ENCODE measurements around the gene ACVRL1.

Gene ACVRL1

GRCh38 chr12:51921017-51921725 is 13.9 kb downstream of the ACVRL1 start:
- in situ Hi-C loops (cut with MboI; ENCODE audit: low sequenced_read_pairs, unreplicated experiment), result no loop called here
- no peak for TF ChIP-seq CTCF (IDR thresholded peaks at IDR 0.05; ENCODE audit: borderline replicate concordance, control extremely low read depth, extremely low read depth, insufficient read depth, missing control alignments)
- no peak for DNase-seq (ENCODE audit: low spot score)

- in situ Hi-C loops (cut with MboI; ENCODE audit: low sequenced_read_pairs, unreplicated experiment), result no loop called here
- TF ChIP-seq CTCF (IDR thresholded peaks at IDR 0.05; ENCODE audit: borderline replicate concordance, control extremely low read depth, extremely low read depth, insufficient read depth, missing control alignments), result no peak
- no peak for DNase-seq (ENCODE audit: low spot score)
These were observed 14.8 kb downstream of the ACVRL1 start for GRCh38 chr12:51922146-51922545.

GRCh38 chr12:51922762-51923505 is 15.6 kb downstream of the ACVRL1 start:
- DNase-seq (ENCODE audit: low spot score), result no peak
- in situ Hi-C loops (cut with MboI; ENCODE audit: low sequenced_read_pairs, unreplicated experiment), result no loop called here
- TF ChIP-seq CTCF (IDR thresholded peaks at IDR 0.05; ENCODE audit: borderline replicate concordance, control extremely low read depth, extremely low read depth, insufficient read depth, missing control alignments), result no peak

GRCh38 chr12:51923506-51924365 is 16.4 kb downstream of the ACVRL1 start:
- DNase-seq (ENCODE audit: low spot score), result peak; percentile 78

GRCh38 chr12:51924551-51925319 is 17.4 kb downstream of the ACVRL1 start:
- in situ Hi-C loops (cut with MboI; ENCODE audit: low sequenced_read_pairs, unreplicated experiment), result no loop called here
- peak; percentile 60 for DNase-seq (ENCODE audit: low spot score)
- no peak for TF ChIP-seq CTCF (IDR thresholded peaks at IDR 0.05; ENCODE audit: borderline replicate concordance, control extremely low read depth, extremely low read depth, insufficient read depth, missing control alignments)

More at GRCh38 chr12:51923506-51924365, 16.4 kb downstream of the ACVRL1 start:
- peak; percentile 91 for TF ChIP-seq CTCF (IDR thresholded peaks at IDR 0.05; ENCODE audit: borderline replicate concordance, control extremely low read depth, extremely low read depth, insufficient read depth, missing control alignments)
- in situ Hi-C loops (cut with MboI; ENCODE audit: low sequenced_read_pairs, unreplicated experiment), result no loop called here
